Right renal pelvis (tissue), 4 donors: ENCODE measurements around the gene MYZAP. TPM values are rescaled to one million over a fixed set of nuclear protein-coding genes. Genes with fewer than 3 reads are reported as not detected.

Experiments
- DNase-seq, 4 donors: peaks; one replicate each; pipeline ENCODE4 v3.0.0-alpha.2; 2013; ENCODE audit warnings: low read depth in 4 of 4, low spot score in 3 of 4, missing footprints in 1 of 4
- polyA plus RNA-seq, 4 donors: library from polyadenylated mRNA; unstranded; fragments of 120-200 nt; gene quantifications; one replicate each; pipeline ENCODE4 v1.2.1, GENCODE V29; 2013; ENCODE audit not compliant: insufficient read length in 4 of 4

The MYZAP gene
- polyA plus RNA-seq, 4 donors: 7.2 to 9.7 (median 9.0) TPM

- no peak for DNase-seq
These were observed 63.3 kb downstream of the MYZAP start for GRCh38 chr15:57655053-57655452.

DNA sequence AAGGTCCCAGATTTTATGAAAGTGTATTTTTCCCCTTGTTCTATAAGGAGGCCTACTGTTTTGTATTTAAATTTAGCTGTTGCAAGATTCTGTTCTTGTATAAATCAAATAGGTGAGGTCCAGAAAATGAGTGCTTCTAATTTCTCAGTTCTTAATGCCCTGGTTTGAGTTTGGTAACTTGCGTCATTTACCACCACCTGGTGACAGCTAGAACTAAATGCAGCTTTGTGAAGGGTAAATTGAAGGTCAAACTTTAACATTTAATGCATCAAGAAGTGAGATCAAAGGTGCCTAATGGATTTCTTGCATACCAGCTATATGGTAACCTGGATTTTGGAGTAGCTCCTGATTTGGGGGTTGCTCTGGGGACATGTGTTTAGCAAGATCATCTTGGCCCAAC lies 64.1 kb downstream of the MYZAP start:
- no peak for DNase-seq

DNA sequence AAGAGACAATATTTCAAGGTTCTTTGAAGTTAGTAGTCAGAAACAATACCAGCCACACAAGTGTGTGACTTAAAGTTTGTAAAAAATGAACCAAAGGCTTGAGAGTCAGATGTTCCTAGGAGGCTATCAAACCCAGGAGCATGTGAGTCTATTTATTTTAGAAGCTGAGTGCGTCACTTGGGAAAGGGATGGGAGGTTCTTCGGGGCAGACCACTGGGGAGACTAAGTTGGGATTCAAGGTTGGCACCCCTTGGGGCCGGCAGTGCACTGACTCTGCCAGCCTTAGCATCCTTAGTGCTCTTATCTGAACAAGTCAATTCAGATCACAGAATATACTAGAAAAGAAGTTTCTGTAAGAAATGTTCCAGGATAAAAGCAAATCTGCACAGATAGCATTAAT lies 64.7 kb downstream of the MYZAP start:
- DNase-seq: no peak

- no peak for DNase-seq
These were observed 65.9 kb downstream of the MYZAP start for GRCh38 chr15:57657619-57658018.

DNA sequence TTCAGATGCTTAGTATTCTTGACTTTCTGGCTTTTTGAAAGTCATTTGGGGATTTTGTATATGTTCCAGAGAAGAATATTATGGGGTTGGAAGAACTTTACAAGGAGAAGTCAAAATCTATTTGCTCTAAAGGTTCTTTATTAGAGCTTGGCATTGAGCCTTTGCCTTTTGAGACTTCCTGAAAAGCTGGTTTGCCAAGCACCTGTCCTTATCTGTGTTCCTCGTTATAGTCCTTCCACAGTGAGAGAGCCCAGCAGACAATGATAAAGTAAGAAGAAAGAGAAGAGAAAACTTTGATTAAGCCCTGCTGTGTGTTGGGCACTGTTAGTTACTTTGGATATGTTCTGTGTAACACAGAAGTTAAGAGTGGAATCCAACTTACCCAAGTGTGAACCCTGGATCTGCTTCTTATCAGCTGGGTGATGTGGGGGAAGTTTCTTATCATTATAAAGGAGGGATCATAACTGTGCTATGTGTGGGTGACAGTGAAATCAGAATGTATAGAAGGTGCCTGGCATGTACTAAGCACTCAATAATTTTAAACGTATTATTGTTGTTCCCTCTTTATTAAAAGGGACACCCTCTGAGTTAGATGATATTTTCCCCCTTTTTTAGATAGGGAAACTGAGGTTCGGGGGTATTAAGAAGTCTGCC lies 70.5 kb downstream of the MYZAP start:
- no peak for DNase-seq

DNA sequence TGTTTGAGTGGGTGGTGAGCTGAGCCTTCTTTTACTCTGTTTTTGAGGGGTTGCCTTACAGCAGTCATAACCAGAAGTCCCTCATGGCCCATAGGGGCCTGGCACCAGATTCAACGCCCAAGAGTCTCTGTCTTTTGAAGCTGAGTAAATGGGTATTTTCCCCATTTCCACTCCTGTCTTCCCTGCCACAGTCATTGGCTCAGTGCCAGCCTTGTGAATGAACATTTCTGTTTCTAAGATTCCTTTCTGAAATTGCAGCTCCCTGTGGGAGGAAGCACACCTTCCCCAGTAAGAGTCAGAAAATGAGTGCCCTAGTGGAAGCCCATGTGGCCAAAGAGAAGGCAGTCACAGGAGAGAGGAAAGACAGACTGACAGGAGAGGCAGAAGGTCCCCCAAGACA lies 71.1 kb downstream of the MYZAP start:
- no peak for DNase-seq

DNA sequence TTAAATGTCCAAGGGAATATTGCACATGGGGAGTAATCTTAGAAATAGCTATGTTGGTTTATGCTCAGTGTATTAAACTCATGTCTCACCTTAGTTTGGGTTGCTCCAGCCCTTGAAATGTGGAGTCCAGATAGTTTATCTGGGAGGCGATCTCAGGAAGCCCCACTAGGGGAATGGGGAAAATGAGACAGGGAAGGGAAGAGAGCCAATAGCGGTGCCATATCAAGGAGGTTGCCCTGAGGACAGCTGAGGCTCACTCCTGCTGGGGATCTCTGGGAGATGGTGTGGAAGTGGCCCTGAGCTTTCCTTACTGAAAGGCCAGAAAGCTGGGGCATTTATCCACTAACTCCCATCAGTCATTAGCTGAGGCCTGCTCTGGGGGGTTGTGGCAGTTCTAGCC lies 71.6 kb downstream of the MYZAP start:
- no peak for DNase-seq

DNA sequence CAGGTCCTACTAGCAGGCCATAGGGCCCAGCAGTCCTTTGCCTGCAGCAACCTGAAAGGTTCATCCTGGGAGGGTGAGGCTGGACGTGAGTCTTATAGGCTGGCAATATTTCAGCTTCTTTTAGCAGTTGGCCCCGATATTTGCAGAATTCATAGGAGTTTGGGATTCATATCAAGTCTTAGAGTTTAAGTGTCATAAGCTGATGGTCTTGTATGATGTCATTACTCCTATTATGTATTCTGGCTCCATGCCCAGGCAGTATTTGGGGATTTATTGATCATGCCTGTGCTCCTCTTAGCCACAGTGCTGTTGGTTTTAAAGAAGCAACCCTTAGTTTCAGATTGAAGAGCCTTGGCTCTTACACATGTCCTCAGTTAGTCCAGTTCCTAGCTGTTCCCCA lies 73.5 kb downstream of the MYZAP start:
- no peak for DNase-seq

DNA sequence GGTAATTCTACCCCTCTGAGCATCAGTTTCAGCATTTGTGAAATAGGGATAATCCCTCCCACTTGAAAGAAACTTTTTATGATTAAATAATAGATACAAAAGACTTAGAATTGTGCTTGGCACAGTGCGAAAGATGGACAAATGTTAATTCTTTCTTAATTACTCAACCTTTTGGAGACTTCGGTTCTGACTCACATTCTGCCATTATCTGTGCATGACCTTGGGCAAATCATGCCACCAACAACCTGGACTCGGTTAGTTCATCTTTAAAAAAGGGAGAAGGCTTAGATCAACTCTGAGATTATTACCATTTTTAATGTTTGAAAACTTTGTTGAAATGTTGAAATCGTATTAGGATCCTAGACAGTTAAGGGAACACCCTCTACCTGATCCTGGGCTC lies 74.2 kb downstream of the MYZAP start:
- DNase-seq: no peak

DNA sequence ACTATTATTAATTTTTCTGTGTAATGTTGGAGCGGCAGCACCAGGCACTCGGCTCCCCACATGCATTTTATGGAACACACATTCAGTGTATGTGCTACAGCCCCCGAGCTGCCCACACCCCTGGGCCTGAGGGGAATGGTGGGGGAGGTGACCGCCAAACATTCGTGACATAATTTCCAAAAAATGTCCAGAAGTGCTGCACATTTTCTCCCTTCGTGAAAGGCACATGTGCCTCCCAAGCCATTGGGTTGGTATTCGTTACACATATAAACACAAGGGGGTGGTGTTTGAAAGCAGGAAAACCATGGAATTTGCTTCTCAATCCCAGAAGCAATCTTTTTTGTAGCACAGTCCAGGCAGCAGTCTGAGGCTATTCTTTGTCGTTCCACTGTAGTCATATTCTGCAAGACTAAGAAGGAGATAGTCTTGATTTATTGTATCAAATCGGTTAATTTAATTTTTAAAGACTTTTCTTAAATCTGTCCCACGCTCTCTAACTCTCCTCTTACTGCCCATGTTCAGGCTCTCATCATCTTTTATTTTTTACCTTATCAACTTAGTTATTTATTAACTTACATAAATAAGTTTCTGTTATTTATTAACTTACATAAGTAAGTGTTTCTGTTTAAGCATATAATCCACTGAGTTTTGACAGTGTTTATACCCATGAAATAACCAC lies 75.6 kb downstream of the MYZAP start:
- DNase-seq: peak in 1 of 4 donors; percentile 61

DNA sequence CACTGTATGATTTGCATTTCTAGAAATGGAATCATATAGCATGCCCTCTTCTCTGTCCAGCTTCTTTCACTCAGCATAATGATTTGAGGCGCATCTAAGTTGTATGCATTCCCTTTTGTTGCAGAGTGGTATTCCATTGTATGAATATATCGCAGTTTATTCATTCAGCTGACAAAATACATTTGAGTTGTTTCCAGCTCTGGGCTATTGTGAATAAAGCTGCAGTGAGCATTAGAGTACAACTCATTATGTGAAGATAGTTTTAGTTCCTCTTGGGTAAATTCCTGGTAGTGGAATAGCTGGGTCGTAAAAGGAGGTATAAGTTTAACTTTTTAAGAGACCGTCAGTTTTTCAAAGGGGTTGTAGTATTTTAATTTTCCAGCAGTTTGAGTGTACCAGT lies 76.3 kb downstream of the MYZAP start:
- DNase-seq: no peak

DNA sequence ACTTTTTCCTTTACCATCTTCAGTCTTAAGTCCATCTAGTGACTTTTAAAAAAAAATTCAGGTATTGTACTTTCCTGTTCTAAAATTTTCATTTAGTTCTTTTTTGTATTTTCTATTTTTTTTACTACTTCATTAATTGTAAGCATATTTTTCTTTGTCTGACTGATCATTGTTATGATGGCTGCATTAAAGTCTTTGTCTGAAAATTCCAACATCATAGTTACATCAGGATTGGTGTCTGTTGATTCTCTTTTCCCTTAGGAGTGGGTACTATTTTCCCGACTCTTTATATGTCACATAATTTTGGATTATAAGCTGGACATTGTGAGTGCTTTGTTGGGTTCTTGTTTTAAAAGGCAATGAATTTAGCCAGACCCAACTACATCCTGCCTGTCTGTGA lies 79.9 kb downstream of the MYZAP start:
- no peak for DNase-seq

DNA sequence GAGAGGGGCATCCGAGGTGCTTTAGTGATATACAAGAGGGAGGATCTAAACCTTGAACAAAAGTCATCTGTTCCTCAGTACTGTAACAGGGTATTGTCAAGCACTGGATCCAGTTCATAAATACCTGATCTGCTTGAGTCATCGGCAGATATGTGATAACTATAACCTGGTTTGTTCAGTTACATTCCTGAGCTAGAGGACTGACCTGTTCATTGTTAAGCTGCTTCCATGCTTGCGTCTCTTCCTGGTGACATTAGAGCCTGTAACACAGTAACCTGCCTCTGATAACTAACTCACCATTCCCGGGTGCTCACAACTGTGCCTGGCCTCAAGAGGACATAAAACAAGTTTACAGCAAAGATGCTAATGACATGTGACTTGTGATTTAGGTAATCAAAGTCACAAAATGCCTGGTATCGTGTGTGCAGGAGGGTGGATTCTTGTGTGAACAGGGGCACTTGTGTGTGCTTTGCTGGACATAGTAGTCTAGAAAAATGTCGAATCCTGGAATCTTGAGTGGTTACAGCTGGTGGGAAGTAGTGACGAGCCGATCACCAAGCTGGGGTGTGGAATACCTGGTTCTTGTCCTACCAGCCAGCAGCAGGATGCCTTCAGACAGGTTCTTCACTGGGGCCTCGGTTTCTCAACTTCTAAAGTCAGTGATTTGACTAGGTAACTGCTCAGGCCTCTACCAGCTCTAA lies 83.9 kb downstream of the MYZAP start:
- DNase-seq: no peak

DNA sequence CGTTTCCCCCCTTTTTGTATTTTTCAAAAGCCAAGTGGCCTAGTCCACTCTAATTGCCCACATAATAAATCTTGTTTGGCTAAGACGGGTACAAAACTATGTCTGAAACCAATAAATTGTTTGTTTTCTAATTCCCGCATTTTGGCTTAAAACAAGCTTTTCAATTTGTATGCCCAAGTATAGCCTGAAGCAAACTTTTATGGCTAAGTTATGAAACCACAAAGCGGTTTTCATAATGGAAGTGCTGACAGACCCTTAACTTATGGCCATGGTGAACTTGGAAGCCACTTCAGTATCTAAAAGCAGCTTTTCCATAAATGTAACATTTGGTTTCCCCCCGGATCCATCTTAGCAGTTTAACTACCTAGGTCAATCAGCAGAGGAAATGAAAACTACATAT lies 84.9 kb downstream of the MYZAP start:
- no peak for DNase-seq

DNA sequence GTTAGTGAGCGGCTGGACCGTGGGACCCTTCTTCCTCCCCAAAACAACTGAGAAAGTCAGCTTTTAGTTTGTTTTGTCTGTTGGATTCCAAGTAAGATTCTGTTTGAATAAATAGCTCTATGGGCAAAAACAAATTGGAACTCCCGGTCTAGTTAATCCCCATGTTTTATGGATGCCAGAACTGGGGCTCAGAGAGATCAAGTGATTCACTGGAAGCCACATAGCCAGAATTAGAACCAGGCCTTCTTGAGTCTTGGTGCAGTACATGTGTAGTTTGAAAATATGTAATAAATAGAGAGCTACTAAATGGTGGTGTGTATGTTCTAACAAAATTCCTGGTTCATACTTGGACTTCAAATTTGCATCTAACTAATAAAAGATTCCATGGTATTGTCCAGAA lies 85.5 kb downstream of the MYZAP start:
- DNase-seq: no peak

DNA sequence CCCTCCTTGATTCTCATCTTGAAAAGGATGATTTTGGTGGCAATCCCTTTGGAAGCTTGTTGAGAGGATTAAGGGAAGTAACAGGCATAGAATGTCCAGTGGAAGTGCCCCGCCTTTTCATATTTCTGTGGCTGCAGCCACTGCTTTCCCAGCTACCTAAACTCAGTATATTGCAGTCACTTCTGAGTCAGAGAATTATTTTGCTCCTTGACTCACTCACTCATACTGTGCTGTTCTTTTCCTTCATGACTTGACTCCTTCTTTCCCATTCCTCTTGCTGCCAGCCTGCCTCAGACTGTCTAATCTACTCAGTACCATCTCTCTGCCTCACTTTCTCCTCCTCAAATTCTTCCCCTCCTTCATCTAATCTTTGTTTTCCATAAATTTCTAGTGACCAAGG lies 88.3 kb downstream of the MYZAP start:
- DNase-seq: no peak

DNA sequence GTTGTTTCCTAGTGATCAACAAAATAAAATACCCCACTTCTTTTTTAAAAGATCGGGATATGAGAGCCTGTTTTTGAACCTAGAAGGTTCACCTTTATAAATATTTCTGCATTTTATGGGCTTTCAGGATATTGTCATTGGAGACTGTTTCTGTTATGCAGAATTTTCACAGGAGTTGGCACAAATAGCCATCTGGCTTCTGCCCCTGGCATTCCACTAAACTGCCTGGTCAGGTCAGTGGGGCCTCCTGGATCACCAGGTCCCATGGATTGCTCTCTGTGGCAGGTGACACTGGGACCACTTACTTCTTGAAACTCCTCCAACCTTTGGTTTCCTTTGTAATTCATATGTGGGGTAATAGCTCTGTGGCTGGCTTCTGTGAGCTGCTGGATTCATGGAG lies 89.3 kb downstream of the MYZAP start:
- no peak for DNase-seq

DNA sequence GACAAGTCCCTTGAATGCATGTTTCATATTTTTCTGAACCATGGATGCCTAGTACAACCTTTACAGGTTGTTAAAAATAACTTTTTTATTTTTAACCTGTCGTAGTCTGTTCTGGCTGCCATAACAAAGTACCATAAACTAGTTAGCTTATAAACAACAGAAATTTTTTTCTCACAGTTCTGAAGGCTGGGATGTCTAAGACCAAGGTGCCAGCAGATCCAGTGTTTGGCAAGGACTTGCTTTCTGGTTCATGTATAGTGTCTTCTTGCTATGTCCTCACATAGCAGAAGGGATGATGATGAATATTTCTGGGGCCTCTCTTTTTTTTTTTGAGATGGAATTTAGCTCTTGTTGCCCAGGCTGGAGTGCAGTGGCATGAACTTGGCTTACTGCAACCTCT lies 91.8 kb downstream of the MYZAP start:
- no peak for DNase-seq

DNA sequence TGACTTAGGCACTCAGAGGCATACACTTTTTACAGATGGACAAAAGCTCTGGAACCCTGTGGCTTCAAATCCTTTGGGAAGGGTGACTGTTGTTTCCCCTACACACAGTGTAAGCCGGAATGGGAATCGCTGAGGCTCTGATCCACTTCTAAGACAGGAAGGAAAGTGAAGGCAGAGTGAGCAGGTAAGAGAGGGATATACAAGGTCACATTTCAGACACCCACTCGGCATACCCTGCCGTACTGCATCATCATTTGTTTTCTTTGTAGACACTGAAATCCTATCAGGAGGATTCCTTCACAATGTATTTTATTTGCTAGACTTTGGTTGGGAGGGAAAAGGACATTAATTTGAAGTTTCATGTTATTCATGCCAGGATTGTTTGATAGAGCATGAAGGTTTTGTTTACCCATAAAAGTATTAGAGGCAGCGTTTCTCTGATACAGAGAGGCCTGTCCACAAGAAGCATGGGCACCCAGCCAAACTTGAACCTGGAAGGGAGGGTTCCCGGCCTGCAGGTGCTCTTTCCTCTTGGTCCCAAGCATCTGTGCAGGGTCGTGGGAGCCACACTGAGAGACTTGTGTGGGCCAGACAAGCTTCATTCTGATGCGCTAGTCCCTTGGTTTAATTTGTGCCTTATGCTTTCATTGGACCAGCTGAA lies 92.9 kb downstream of the MYZAP start:
- no peak for DNase-seq

- no peak for DNase-seq
These were observed 93.8 kb downstream of the MYZAP start for GRCh38 chr15:57685306-57686095.

DNA sequence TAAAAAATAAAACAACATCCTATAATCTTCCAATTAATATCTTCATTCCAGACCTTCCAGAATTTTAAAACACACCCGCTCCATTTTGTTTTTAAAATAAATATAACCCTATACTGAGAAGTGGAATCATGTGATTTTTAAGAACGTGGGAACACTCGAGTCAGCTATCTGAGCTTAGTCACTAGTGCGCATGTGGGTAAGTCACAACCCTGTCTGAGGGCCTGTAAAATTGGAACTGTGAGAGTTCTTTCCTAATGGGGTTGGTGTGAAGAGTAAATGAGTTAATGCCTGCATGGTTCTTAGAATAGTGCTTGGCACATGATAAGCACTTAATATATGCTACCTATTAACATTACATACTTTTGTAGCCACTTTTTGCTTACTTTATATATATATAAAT lies 95.0 kb downstream of the MYZAP start:
- DNase-seq: no peak
